Activated CD4-positive, alpha-beta T cell treated with anti-CD3 and anti-CD28 coated beads, Interleukin-2, amount 50 U/mL, for 4 hours (primary cell): Measurements from ENCODE around the gene LYPLAL1.

ENCODE experiments used
- DNase-seq, 2 experiments: peaks; one replicate each; pipeline ENCODE4 v3.0.0-alpha.2; 2020

Gene LYPLAL1

GRCh38 chr1:219173758-219174459, at the start of gene LYPLAL1:
LYPLAL1 (plus strand) TSS chr1:219173878; CDS start chr1:219173891, 13 bp downstream.
- peak; percentile 79 to 82 for DNase-seq

- no peak for DNase-seq
Measured at GRCh38 chr1:219124163-219124562, 49.5 kb upstream of the LYPLAL1 start.

GRCh38 chr1:219125342-219125741, 48.3 kb upstream of the LYPLAL1 start:
- DNase-seq: no peak

- no peak for DNase-seq
Measured at GRCh38 chr1:219126377-219126776, 47.3 kb upstream of the LYPLAL1 start.

- no peak for DNase-seq
Measured at GRCh38 chr1:219128957-219129356, 44.7 kb upstream of the LYPLAL1 start.

GRCh38 chr1:219130366-219130935, 43.2 kb upstream of the LYPLAL1 start:
- DNase-seq: no peak

GRCh38 chr1:219132939-219133338, 40.7 kb upstream of the LYPLAL1 start:
- no peak for DNase-seq

- no peak for DNase-seq
Measured at GRCh38 chr1:219138747-219139146, 34.9 kb upstream of the LYPLAL1 start.

- no peak for DNase-seq
Measured at GRCh38 chr1:219140303-219140877, 33.3 kb upstream of the LYPLAL1 start.

- DNase-seq: no peak
Measured at GRCh38 chr1:219143735-219144134, 29.9 kb upstream of the LYPLAL1 start.

- DNase-seq: no peak
Measured at GRCh38 chr1:219144658-219145315, 28.9 kb upstream of the LYPLAL1 start.

GRCh38 chr1:219147571-219148019, 26.1 kb upstream of the LYPLAL1 start:
- no peak for DNase-seq

- no peak for DNase-seq
Measured at GRCh38 chr1:219149009-219149577, 24.6 kb upstream of the LYPLAL1 start.

GRCh38 chr1:219149953-219150352, 23.7 kb upstream of the LYPLAL1 start:
- DNase-seq: no peak

GRCh38 chr1:219150913-219151312, 22.8 kb upstream of the LYPLAL1 start:
- DNase-seq: no peak

GRCh38 chr1:219151467-219151866, 22.2 kb upstream of the LYPLAL1 start:
- no peak for DNase-seq

GRCh38 chr1:219152751-219153150, 20.9 kb upstream of the LYPLAL1 start:
- no peak for DNase-seq

GRCh38 chr1:219153723-219154122, 20.0 kb upstream of the LYPLAL1 start:
- DNase-seq: no peak

GRCh38 chr1:219155135-219155534, 18.5 kb upstream of the LYPLAL1 start:
- no peak for DNase-seq

GRCh38 chr1:219159946-219160645, 13.6 kb upstream of the LYPLAL1 start:
- DNase-seq: no peak

- no peak for DNase-seq
Measured at GRCh38 chr1:219160967-219161366, 12.7 kb upstream of the LYPLAL1 start.

GRCh38 chr1:219161371-219161770, 12.3 kb upstream of the LYPLAL1 start:
- DNase-seq: no peak
